OCI-LY3 (cell line): ENCODE measurements around the gene IL13RA1.

Experiments
- CTCF ChIP-seq: fragments of 200-600, 300-600 bp; sonication (generic); IDR thresholded peaks from 2 replicates; pipeline ENCODE4 v1.5.1; 2014; ENCODE audit warnings: antibody characterized with exemption, low read length, low read depth
- EZH2phosphoT487 ChIP-seq: fragments of 200-600 bp; shearing (Covaris generic); IDR thresholded peaks from 2 replicates; pipeline ENCODE4 v1.6.1; 2018; ENCODE audit warnings: antibody characterized with exemption, mixed run types, low read depth

GRCh38 chrX:118770133-118770760 lies 42.8 kb downstream of the IL13RA1 start:
- TF ChIP-seq CTCF = no peak
- no peak for TF ChIP-seq EZH2phosphoT487
